SU-DHL-6 (cell line): ENCODE data around the gene CRX.
A peak's percentile ranks its signal among the peaks of the same experiment; 100 is the strongest.
"Not testable (repeated sequence)": the region's sequence is repeated elsewhere in the genome, so short reads cannot be mapped to it uniquely, and the experiment has no call there.

Experiments used
- H2AFZ ChIP-seq: fragments of 200-600 bp; sonication (generic); 2 replicates; pipeline ENCODE4 v1.6.1; 2014; ENCODE audit warnings: low read depth, mild to moderate bottlenecking, moderate library complexity, mixed read lengths, antibody characterized with exemption, low read length; ENCODE audit not compliant: severe bottlenecking
- H3F3A ChIP-seq: fragments of 200-600 bp; shearing (Covaris generic); 2 replicates; pipeline ENCODE4 v1.6.0; 2016; ENCODE audit warnings: antibody characterized with exemption, mild to moderate bottlenecking; ENCODE audit not compliant: insufficient read depth
- H3K27ac ChIP-seq: fragments of 200-600 bp; sonication (generic); 2 replicates; pipeline ENCODE4 v1.5.1; 2016; ENCODE audit warnings: low read depth, mild to moderate bottlenecking, low read length, moderate library complexity, mixed read lengths
- H3K27me3 ChIP-seq: fragments of 200-600 bp; sonication (generic), shearing (Covaris generic); 2 replicates; pipeline ENCODE4 v1.6.0; 2014; ENCODE audit warnings: mild to moderate bottlenecking, low read length
- H3K36me3 ChIP-seq: fragments of 200-600 bp; sonication (generic); 2 replicates; pipeline ENCODE4 v1.6.1; 2014; ENCODE audit warnings: mild to moderate bottlenecking, low read length, mixed read lengths
- H3K4me2 ChIP-seq: fragments of 300-600, 200-600 bp; shearing (Covaris generic), sonication (generic); 2 replicates; pipeline ENCODE4 v1.6.0; 2014; ENCODE audit warnings: low read length, low read depth, mild to moderate bottlenecking; ENCODE audit not compliant: poor library complexity, severe bottlenecking
- H3K4me3 ChIP-seq: fragments of 200-600 bp; sonication (generic); 2 replicates; pipeline ENCODE4 v1.5.1; 2014; ENCODE audit warnings: antibody characterized with exemption, low read length, mild to moderate bottlenecking, mixed read lengths; ENCODE audit not compliant: insufficient read depth, poor library complexity, severe bottlenecking
- H3K79me2 ChIP-seq: fragments of 200-600 bp; sonication (generic); 2 replicates; pipeline ENCODE4 v1.6.1; 2014; ENCODE audit warnings: mild to moderate bottlenecking, low read length, moderate library complexity; ENCODE audit not compliant: insufficient read depth
- H3K9ac ChIP-seq: fragments of 200-600 bp; sonication (generic); 2 replicates; pipeline ENCODE4 v1.7.0; 2014; ENCODE audit warnings: mild to moderate bottlenecking, low read length
- H3K9me2 ChIP-seq: fragments of 200-600 bp; sonication (generic); replicated peaks from 2 replicates; pipeline ENCODE4 v1.6.1; 2014; ENCODE audit warnings: low read length; ENCODE audit not compliant: insufficient read depth
- H3K9me3 ChIP-seq: fragments of 200-600 bp; sonication (generic); 2 replicates; pipeline ENCODE4 v1.6.1; 2014; ENCODE audit warnings: low read length, mixed read lengths; ENCODE audit not compliant: insufficient read depth
- H4K20me1 ChIP-seq: fragments of 200-600 bp; sonication (generic); 2 replicates; pipeline ENCODE4 v1.6.1; 2014; ENCODE audit warnings: low read depth, mild to moderate bottlenecking, antibody characterized with exemption, low read length, moderate library complexity, mixed read lengths
- CTCF ChIP-seq: fragments of 200-600 bp; sonication (generic); IDR thresholded peaks from one replicate; pipeline ENCODE4 v1.5.1; 2017; ENCODE audit warnings: antibody characterized with exemption, mild to moderate bottlenecking, low read length, moderate library complexity; ENCODE audit not compliant: insufficient read depth, poor library complexity, severe bottlenecking
- EZH2phosphoT487 ChIP-seq: fragments of 200-600 bp; sonication (generic), shearing (Covaris generic); conservative IDR thresholded peaks from 2 replicates; pipeline ENCODE4 v1.6.1; 2018; ENCODE audit warnings: mild to moderate bottlenecking, antibody characterized with exemption, low read length, moderate library complexity, mixed read lengths

CRX gene

GRCh38 chr19:47848823-47849473 lies 27.2 kb downstream of the CRX start:
- H3K27ac ChIP-seq, result no peak overlapping the region
- no peak overlapping the region for H2AFZ ChIP-seq
- no peaks in the 10 kb centered on the region for H3K27me3 ChIP-seq
- no peaks in the 10 kb centered on the region for H4K20me1 ChIP-seq
- TF ChIP-seq CTCF (peak; percentile 11), EZH2phosphoT487 (no peak)
- H3K79me2 ChIP-seq, result no peaks in the 10 kb centered on the region
- H3K4me3 ChIP-seq, result no peak overlapping the region
- H3K9me3 ChIP-seq, result no peaks in the 10 kb centered on the region
- no peak overlapping the region for H3K4me2 ChIP-seq
- H3F3A ChIP-seq, result no peaks in the 10 kb centered on the region
- no peak overlapping the region for H3K9ac ChIP-seq
- no peaks in the 10 kb centered on the region for H3K9me2 ChIP-seq
- no peaks in the 10 kb centered on the region for H3K36me3 ChIP-seq

GRCh38 chr19:47853003-47853402 lies 31.3 kb downstream of the CRX start:
- Histone ChIP-seq H3K9me3 (no peaks in the 10 kb centered on the region), H3K4me3 (no peak overlapping the region), H4K20me1 (no peaks in the 10 kb centered on the region), H3K4me2 (no peak overlapping the region), H3F3A (no peaks in the 10 kb centered on the region), H3K27me3 (no peaks in the 10 kb centered on the region), H2AFZ (no peak overlapping the region), H3K9me2 (no peaks in the 10 kb centered on the region), H3K36me3 (no peaks in the 10 kb centered on the region), H3K79me2 (no peaks in the 10 kb centered on the region), H3K9ac (no peak overlapping the region), H3K27ac (no peak overlapping the region)
- TF ChIP-seq EZH2phosphoT487 (no peak), CTCF (no peak)

DNA sequence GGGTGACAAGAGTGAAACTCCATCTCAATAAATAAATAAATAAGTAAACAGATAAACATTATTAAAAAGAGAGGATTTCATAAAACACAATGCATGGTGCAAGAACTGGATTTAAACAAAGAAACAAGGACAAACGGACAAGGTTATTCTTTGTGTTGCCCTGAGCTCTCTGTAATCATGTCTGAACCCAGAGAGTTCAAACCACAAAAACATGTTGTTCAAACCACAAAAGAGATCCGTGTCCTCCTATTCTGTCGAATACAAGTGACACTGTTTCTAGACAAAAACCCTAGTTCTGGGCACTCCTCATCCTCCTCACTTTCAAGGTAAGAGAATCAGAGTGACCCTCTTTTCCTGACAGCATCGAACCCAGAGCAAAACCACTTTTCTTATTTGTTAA lies 32.7 kb downstream of the CRX start:
- Histone ChIP-seq H2AFZ (no peak overlapping the region), H3K4me3 (no peak overlapping the region), H4K20me1 (no peaks in the 10 kb centered on the region), H3K9ac (no peak overlapping the region), H3K27ac (no peak overlapping the region), H3K27me3 (no peaks in the 10 kb centered on the region), H3K4me2 (no peak overlapping the region), H3K9me2 (no peaks in the 10 kb centered on the region), H3K36me3 (no peaks in the 10 kb centered on the region), H3K79me2 (no peaks in the 10 kb centered on the region), H3K9me3 (no peaks in the 10 kb centered on the region), H3F3A (no peaks in the 10 kb centered on the region)
- TF ChIP-seq EZH2phosphoT487, result no peak
- no peak for TF ChIP-seq CTCF

DNA sequence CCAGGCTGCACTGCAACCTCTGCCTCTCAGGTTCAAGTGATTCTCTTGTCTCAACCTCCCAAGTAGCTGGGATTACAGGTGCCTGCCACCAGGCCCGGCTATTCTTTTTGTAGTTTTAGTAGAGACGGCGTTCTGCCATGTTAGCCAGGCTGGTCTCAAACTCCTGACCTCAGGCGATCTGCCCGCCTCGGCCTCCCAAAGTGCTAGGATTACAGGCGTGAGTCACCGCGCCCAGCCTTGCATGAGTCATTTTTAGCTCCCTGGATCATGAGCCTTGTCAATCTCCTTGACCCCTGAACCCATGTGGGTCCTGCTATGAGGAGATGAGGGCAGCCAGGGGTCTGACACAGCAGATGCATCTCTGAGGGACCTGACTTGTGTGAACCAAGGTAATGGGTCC lies 36.5 kb downstream of the CRX start:
- H3K79me2 ChIP-seq, H3K9me2 ChIP-seq, H3K36me3 ChIP-seq, H3K27ac ChIP-seq, H3K27me3 ChIP-seq, H3K4me3 ChIP-seq, H3K4me2 ChIP-seq, H3F3A ChIP-seq, H3K9me3 ChIP-seq, H4K20me1 ChIP-seq, H2AFZ ChIP-seq, H3K9ac ChIP-seq: not testable (repeated sequence)

DNA sequence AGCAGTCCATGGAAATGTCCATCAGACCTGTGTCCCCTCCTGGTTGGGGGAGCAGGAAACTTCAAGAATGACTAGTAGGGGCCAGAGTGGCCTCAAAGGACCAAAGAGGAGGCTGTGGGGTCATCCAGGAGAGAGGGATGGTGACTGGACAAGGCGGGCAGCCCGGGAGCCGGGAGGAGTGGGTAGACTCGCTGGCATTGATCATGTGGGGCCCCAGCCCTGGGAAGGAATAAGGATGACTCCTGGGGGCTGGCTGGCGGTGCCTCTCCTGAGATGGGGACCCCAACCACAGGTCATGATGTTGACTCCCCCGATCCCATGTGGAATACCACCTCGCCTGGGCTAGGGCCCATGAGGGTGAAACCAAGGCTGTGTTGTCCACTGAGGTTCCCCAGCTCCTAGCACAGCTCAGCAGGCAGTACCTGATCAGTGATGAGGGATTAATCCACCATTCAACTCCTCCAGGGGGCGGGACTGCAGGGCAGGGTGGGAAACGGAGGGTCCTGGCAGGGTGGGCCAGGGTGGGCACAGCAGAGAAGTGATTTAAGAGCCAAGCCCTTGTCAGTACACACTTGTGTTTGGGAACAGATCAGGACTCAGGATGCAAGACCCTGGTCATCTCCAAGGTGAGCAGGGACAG lies 37.0 kb downstream of the CRX start, which contains the start of gene TPRX2:
TSS of gene TPRX2 (plus strand) at position 590 of the 640 bp plus-strand sequence. CDS start at position 602, 12 bp downstream.
- not testable (repeated sequence) for H2AFZ ChIP-seq, H3K27me3 ChIP-seq, H4K20me1 ChIP-seq, H3K36me3 ChIP-seq, H3K27ac ChIP-seq, H3K9ac ChIP-seq, H3K79me2 ChIP-seq, H3K9me3 ChIP-seq, H3K4me2 ChIP-seq, H3K4me3 ChIP-seq, H3K9me2 ChIP-seq, H3F3A ChIP-seq

GRCh38 chr19:47859838-47860237 lies 38.1 kb downstream of the CRX start:
- H2AFZ ChIP-seq, H3F3A ChIP-seq, H3K4me2 ChIP-seq, H3K27me3 ChIP-seq, H3K9me2 ChIP-seq, H3K79me2 ChIP-seq, H3K36me3 ChIP-seq, H3K9ac ChIP-seq, H3K27ac ChIP-seq, H4K20me1 ChIP-seq, H3K4me3 ChIP-seq, H3K9me3 ChIP-seq: not testable (repeated sequence)
